K562 (cell line): ENCODE data around the gene CACNA2D2. TPM values are rescaled to one million over a fixed set of nuclear protein-coding genes. Genes with fewer than 3 reads are reported as not detected.

Source experiments
- ARID2 ChIP-seq: fragments of 450-650 bp; IDR thresholded peaks from 2 replicates; pipeline ENCODE4 v1.6.1; 2017; ENCODE audit warnings: antibody characterized with exemption, mild to moderate bottlenecking
- BACH1 ChIP-seq: fragments of 200-800 bp; sonication (Bioruptor generic); IDR thresholded peaks from 2 replicates; pipeline ENCODE4 v1.6.1; 2016; ENCODE audit warnings: missing genetic modification characterization, missing compliant biosample characterization
- CEBPB ChIP-seq: fragments of 450-650 bp; IDR thresholded peaks from 2 replicates; pipeline ENCODE4 v1.6.1; 2016; ENCODE audit warnings: missing genetic modification characterization, missing compliant biosample characterization
- ESRRA ChIP-seq: fragments of 450-650 bp; IDR thresholded peaks from 2 replicates; pipeline ENCODE4 v1.6.1; 2014; ENCODE audit warnings: low read depth, mild to moderate bottlenecking, moderate library complexity, borderline replicate concordance
- KDM2B ChIP-seq: fragments of 250-450 bp; sonication (Bioruptor Pico); IDR thresholded peaks from 2 replicates; pipeline ENCODE4 v1.8.0; 2021; ENCODE audit warnings: mild to moderate bottlenecking, moderate library complexity
- PCBP1 ChIP-seq: fragments of 200-400 bp; formaldehyde crosslinking; IDR thresholded peaks from 2 replicates; pipeline ENCODE4 v1.6.1; 2018; ENCODE audit warnings: mild to moderate bottlenecking, low read depth, low read length; ENCODE audit not compliant: poor library complexity, severe bottlenecking
- ZBTB11 ChIP-seq, 3 experiments: fragments of 200-800 bp in 1 of 3; fragments of 250-450 bp in 1 of 3; fragments of 450-650 bp in 1 of 3; sonication (Bioruptor Pico) in 1 of 3; sonication (Bioruptor generic) in 1 of 3; formaldehyde crosslinking in 1 of 3; IDR thresholded peaks; 2 replicates each; pipeline versions ENCODE4 v1.6.1 to v1.8.0; 2016 to 2022; ENCODE audit warnings: mild to moderate bottlenecking in 2 of 3, missing genetic modification characterization in 2 of 3, missing compliant biosample characterization in 1 of 3, moderate library complexity in 1 of 3
- ZNF280B ChIP-seq: fragments of 250-450 bp; sonication (Bioruptor Pico); IDR thresholded peaks from 2 replicates; pipeline ENCODE4 v1.5.1; 2021; ENCODE audit warnings: mild to moderate bottlenecking
- ZNF584 ChIP-seq: fragments of 200-800 bp; sonication (Bioruptor generic); IDR thresholded peaks from 2 replicates; pipeline ENCODE4 v1.6.1; 2016; ENCODE audit warnings: low read depth, mild to moderate bottlenecking, missing genetic modification characterization, missing compliant biosample characterization
- polyA plus RNA-seq, 8 experiments: library from polyadenylated mRNA; depleted of rRNA in 4 of 8; stranded (reverse) in 5 of 8; unstranded in 3 of 8; fragments of >200 nt; fragmentation: Nextera tagmentation in 2 of 8; fragmentation: Illumina TruSeq in 1 of 8; extraction: Ambion mirVana in 2 of 8; extraction: Trizol in 1 of 8; gene quantifications; 2 replicates each; pipeline versions ENCODE4 v1.2.1 to v1.2.3, GENCODE V29; 2011 to 2014; ENCODE audit warnings: inconsistent platforms in 1 of 8, missing spikeins in 1 of 8
- total RNA-seq, 7 experiments: library from RNA; depleted of rRNA in 6 of 7; stranded (reverse); fragments of >200 nt in 6 of 7; fragmentation: Illumina TruSeq in 2 of 7; extraction: Trizol in 2 of 7; gene quantifications; 2 replicates each; pipeline versions ENCODE4 v1.2.1 to v1.2.3, GENCODE V29; 2011 to 2021; ENCODE audit warnings: low replicate concordance in 1 of 7

Gene CACNA2D2
- total and polyA plus RNA-seq, 9 of the 15 experiments (the other 6 are each of a cell fraction or from before 2014, with no cell fraction given), result 0.11 to 0.58 (median 0.36) TPM; not detected in 2

GRCh38 chr3:50320853-50321335 lies 182.5 kb downstream of the CACNA2D2 start (continued):
- peak in 1 of 3 experiments; percentile 27; a peak in 1 of 6 replicates for TF ChIP-seq ZBTB11 (CRISPR knock-in tag; IDR thresholded peaks at IDR 0.05)
- no peak for TF ChIP-seq KDM2B
- no peak for TF ChIP-seq BACH1 (tag)
- no peak for TF ChIP-seq ARID2
- TF ChIP-seq ESRRA, result no peak
- TF ChIP-seq PCBP1, result no peak
- TF ChIP-seq ZNF584 (CRISPR knock-in tag), result no peak
- no peak for TF ChIP-seq CEBPB
- TF ChIP-seq ZNF280B (CRISPR knock-in tag), result no peak
